ENCODE data around the gene CDH11. TPM values are rescaled to one million over a fixed set of nuclear protein-coding genes. Genes with fewer than 3 reads are reported as not detected.
A peak's percentile ranks its signal among the peaks of the same experiment; 100 is the strongest.

The CDH11 gene
- polyA plus RNA-seq, 4 donors: 150 to 218 (median 208) TPM

GRCh38 chr16:65041667-65042066, 80.2 kb downstream of the CDH11 start:
- no peak for DNase-seq (ENCODE audit: low read depth in 4 of 4, low spot score in 2 of 4)

GRCh38 chr16:65038100-65038499, 83.8 kb downstream of the CDH11 start:
- DNase-seq (ENCODE audit: low read depth in 4 of 4, low spot score in 2 of 4): peak in 1 of 4 donors; percentile 20

- no peak for DNase-seq (ENCODE audit: low read depth in 4 of 4, low spot score in 2 of 4)
Observed at GRCh38 chr16:65037556-65037955, 84.3 kb downstream of the CDH11 start.

GRCh38 chr16:65034915-65035314, 86.9 kb downstream of the CDH11 start:
- DNase-seq (ENCODE audit: low read depth in 4 of 4, low spot score in 2 of 4): no peak

GRCh38 chr16:65032387-65032786, 89.5 kb downstream of the CDH11 start:
- DNase-seq (ENCODE audit: low read depth in 4 of 4, low spot score in 2 of 4): no peak

- no peak for DNase-seq (ENCODE audit: low read depth in 4 of 4, low spot score in 2 of 4)
Observed at GRCh38 chr16:65024767-65025178, 97.1 kb downstream of the CDH11 start.

- no peak for DNase-seq (ENCODE audit: low read depth in 4 of 4, low spot score in 2 of 4)
Observed at GRCh38 chr16:65023802-65024201, 98.1 kb downstream of the CDH11 start.

- DNase-seq (ENCODE audit: low read depth in 4 of 4, low spot score in 2 of 4): no peak
Observed at GRCh38 chr16:65021852-65022595, 99.8 kb downstream of the CDH11 start.

GRCh38 chr16:65016754-65017153, 105.1 kb downstream of the CDH11 start:
- DNase-seq (ENCODE audit: low read depth in 4 of 4, low spot score in 2 of 4): no peak

- DNase-seq (ENCODE audit: low read depth in 4 of 4, low spot score in 2 of 4): no peak
Observed at GRCh38 chr16:65015599-65015998, 106.3 kb downstream of the CDH11 start.

- no peak for DNase-seq (ENCODE audit: low read depth in 4 of 4, low spot score in 2 of 4)
Observed at GRCh38 chr16:65012357-65012756, 109.5 kb downstream of the CDH11 start.

GRCh38 chr16:65010125-65010524, 111.7 kb downstream of the CDH11 start:
- no peak for DNase-seq (ENCODE audit: low read depth in 4 of 4, low spot score in 2 of 4)

GRCh38 chr16:65005696-65006095, 116.2 kb downstream of the CDH11 start:
- no peak for DNase-seq (ENCODE audit: low read depth in 4 of 4, low spot score in 2 of 4)

GRCh38 chr16:65004570-65004969, 117.3 kb downstream of the CDH11 start:
- DNase-seq (ENCODE audit: low read depth in 4 of 4, low spot score in 2 of 4): no peak

GRCh38 chr16:65003621-65004020, 118.2 kb downstream of the CDH11 start:
- no peak for DNase-seq (ENCODE audit: low read depth in 4 of 4, low spot score in 2 of 4)

- no peak for DNase-seq (ENCODE audit: low read depth in 4 of 4, low spot score in 2 of 4)
Observed at GRCh38 chr16:65002265-65002664, 119.6 kb downstream of the CDH11 start.

GRCh38 chr16:65000654-65001053, 121.2 kb downstream of the CDH11 start:
- DNase-seq (ENCODE audit: low read depth in 4 of 4, low spot score in 2 of 4): no peak

GRCh38 chr16:64997751-64998150, 124.1 kb downstream of the CDH11 start:
- DNase-seq (ENCODE audit: low read depth in 4 of 4, low spot score in 2 of 4): no peak

- DNase-seq (ENCODE audit: low read depth in 4 of 4, low spot score in 2 of 4): no peak
Observed at GRCh38 chr16:64997121-64997520, 124.7 kb downstream of the CDH11 start.

GRCh38 chr16:64996641-64997040, 125.2 kb downstream of the CDH11 start:
- DNase-seq (ENCODE audit: low read depth in 4 of 4, low spot score in 2 of 4): no peak

- no peak for DNase-seq (ENCODE audit: low read depth in 4 of 4, low spot score in 2 of 4)
Observed at GRCh38 chr16:64993464-64993863, 128.4 kb downstream of the CDH11 start.

GRCh38 chr16:64991001-64991400, 130.9 kb downstream of the CDH11 start:
- no peak for DNase-seq (ENCODE audit: low read depth in 4 of 4, low spot score in 2 of 4)

- DNase-seq (ENCODE audit: low read depth in 4 of 4, low spot score in 2 of 4): no peak
Observed at GRCh38 chr16:64990101-64990500, 131.8 kb downstream of the CDH11 start.

All from left renal cortex interstitium (tissue), 4 donors.